ENCODE data around the gene LCE2A.
A peak's percentile ranks its signal among the peaks of the same experiment; 100 is the strongest.

Gene LCE2A

DNA sequence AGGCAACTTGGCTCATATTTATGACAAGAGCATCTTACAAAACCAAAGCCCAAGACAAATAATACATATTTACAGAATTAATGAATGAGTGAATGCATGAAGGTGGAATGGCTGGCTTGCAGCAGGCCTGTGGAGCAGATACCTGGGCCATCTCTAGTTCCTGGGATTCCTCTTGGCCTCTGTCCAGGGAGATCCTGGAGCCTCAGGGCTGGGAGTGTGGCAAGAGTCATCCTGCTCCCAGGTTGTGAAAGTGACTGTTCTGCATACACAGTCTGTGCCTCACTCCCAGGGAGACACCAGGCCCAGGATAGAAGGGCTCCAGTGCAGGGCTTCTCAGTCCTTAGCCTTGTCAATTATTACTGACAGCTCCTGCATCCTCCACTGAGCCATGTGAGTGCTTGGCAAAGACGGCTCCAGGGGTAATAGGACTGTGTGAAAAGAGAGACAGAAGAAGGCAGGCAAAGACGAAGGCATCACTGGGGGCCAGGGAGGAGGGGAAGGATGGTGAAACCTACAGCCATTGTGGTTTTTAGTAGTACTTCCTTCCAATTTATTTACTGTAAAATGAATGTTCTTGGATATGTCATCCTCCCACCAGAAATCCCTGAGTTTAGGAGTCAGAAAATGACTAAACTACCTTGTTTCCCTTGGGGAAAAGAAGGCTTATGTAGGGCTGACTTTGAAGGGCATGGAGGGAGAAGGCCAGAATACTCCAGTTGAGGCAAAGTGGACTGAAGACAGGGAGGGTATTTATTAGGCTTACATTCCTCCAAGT is 45.4 kb downstream of the LCE2A start:
- peak; percentile 24 for DNase-seq

- DNase-seq = no peak
Observed at GRCh38 chr1:152745289-152745704, 47.2 kb downstream of the LCE2A start.

DNA sequence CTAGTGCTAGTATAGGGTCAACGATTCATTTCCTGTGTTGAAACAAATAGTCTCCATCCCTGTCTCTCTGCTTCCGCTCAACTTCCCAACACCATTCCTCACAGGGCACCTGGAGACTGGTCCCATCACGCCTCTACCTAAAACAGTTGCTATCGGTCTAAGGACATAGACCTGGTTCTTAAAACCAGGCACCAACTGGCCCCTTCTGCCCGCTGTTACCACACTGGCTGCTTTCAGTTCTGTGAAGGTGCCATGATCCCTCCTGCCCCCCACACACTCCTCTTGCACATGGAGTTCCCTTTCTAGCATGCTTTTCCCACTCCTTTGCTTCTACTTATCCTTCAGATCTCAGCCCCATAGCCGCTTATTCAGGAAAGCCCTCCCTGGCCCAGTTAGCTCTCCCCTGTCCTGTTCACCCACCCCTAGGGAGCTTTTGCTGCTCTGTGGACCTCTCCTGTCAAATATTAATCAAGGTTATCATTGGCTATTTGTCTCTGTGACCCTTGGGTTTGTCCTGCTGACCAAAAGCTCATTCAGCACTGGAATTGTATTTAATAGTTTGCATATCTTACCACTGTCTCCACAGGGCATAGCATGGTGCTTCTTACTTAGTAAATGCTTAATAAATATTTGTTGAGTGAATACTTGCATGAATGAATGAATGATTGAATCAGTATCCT is 47.8 kb downstream of the LCE2A start:
- DNase-seq = no peak

- no peak for DNase-seq
Observed at GRCh38 chr1:152747831-152748230, 49.7 kb downstream of the LCE2A start.

Data from fibroblast of upper back skin (primary cell).